C4-2B (cell line): ENCODE results near the gene UNC5C.

ENCODE experiments used
- ZFX ChIP-seq: fragments of 450-650 bp; IDR thresholded peaks from 2 replicates; pipeline ENCODE4 v1.6.1; 2017
- TF ChIP-seq, protein P1 (sequence below): fragments of 450-650 bp; conservative IDR thresholded peaks from 2 replicates; pipeline ENCODE4 v1.5.1; 2017; ENCODE audit warnings: mild to moderate bottlenecking

DNA sequence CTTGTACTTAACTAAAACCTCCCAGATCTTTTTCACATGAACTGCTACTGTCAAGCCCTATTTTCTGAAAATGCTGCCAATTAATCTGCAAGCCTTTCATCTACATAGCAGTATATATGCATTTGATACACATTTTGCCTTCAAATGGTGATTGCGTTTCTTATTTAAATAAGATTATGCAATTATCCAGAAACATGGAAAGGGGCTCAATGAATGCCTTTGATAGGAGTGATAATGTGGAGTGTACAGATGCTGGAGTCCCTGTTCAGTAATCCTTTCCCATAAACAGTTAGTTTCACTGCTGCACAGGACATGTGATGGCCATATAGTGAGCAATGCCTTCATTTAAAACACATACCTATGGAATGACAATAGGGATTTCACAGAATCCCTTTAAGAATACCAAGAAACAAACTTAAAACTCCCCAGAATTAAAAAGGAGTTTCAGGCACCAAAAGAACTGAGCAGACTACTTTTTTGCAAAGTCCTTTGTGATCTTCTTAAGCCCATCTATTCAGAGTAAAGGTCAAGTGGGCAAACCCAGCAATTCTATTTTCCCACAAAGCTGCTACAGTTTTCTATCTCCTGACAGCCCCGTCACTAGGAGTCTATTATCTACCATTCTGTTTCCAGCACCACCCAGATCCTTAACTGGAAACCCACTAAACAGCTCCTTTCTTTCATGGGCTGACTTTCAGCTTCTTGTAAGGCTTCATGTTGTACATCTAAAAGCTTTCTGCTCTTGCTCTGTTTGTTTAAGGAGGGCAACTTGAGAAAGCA, 120.3 kb downstream of the UNC5C start:
- TF ChIP-seq, protein P1, sequence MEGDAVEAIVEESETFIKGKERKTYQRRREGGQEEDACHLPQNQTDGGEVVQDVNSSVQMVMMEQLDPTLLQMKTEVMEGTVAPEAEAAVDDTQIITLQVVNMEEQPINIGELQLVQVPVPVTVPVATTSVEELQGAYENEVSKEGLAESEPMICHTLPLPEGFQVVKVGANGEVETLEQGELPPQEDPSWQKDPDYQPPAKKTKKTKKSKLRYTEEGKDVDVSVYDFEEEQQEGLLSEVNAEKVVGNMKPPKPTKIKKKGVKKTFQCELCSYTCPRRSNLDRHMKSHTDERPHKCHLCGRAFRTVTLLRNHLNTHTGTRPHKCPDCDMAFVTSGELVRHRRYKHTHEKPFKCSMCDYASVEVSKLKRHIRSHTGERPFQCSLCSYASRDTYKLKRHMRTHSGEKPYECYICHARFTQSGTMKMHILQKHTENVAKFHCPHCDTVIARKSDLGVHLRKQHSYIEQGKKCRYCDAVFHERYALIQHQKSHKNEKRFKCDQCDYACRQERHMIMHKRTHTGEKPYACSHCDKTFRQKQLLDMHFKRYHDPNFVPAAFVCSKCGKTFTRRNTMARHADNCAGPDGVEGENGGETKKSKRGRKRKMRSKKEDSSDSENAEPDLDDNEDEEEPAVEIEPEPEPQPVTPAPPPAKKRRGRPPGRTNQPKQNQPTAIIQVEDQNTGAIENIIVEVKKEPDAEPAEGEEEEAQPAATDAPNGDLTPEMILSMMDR: no peak
- TF ChIP-seq ZFX: no peak
